Transverse colon (tissue), 4 donors: Measurements from ENCODE around the gene FNDC3B.

Experiments used
- EP300 ChIP-seq: sonication (generic); formaldehyde crosslinking; IDR thresholded peaks from one replicate; pipeline ENCODE4 v1.6.1; 2017; ENCODE audit warnings: antibody characterized with exemption, low read depth
- POLR2A ChIP-seq: fragments of 450-650 bp; IDR thresholded peaks from one replicate; pipeline ENCODE4 v1.6.1; 2016; ENCODE audit warnings: antibody characterized with exemption, mild to moderate bottlenecking, moderate library complexity
- POLR2AphosphoS5 ChIP-seq, 3 donors: sonication (generic); formaldehyde crosslinking; IDR thresholded peaks; one replicate each; pipeline ENCODE4 v1.6.1; 2016; ENCODE audit warnings: antibody characterized with exemption in 3 of 3
- TF ChIP-seq, protein P1 (sequence below), 5 experiments: fragments of 200-600 bp in 3 of 5; fragments of 450-650 bp in 2 of 5; sonication (generic) in 3 of 5; IDR thresholded peaks; 1 replicate in 2 of 5; 2 replicates in 3 of 5; pipeline ENCODE4 v1.5.1; 2016 to 2017; ENCODE audit warnings: antibody characterized with exemption in 5 of 5, inconsistent platforms in 3 of 5, mild to moderate bottlenecking in 2 of 5, moderate library complexity in 1 of 5

DNA sequence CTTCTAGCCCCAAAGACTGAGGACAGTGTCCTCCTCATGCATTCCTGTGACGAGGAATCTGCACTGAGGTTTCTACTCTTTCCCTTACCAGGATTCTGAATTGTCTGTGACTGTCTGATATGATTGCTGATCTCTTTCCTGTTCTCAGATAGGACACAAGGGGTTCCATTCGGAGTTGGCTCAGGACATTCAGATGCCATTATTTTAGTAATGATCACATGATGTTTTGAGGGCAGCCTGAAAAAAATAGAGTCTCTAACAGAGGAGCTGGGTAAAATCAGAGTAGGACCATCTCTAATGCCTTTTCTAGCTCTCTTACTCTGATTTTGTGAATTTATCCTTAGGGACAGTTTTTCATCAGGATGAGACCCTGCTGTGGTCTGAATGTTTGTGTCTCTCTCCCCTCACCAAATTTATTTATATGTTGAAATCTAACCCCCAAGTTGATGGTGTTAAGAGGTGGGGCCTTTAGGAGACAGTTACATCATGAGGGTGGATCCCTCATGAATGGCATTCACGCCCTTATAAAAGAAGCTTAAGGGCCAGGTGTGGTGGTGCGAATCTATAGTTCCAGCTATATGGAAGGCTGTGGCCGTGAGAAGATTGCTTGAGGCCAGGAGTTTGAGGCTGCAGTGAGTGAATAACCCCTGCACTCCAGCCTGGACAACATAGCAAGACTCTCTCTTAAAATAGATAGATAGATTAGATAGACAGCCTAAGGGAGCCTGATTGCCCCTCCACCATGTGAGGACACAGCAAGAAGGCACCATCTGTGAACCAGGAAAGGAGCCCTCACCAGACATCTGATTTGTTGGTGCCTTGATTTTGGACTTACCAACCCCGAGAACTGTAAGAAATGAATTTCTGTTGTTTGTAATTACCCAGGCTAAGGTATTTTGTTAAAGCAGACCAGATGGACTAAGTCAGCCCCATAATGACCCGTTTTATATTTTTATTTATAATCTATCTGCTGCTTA, 24.4 kb downstream of the FNDC3B start:
- TF ChIP-seq EP300: no peak
- no peak for TF ChIP-seq POLR2AphosphoS5 (IDR thresholded peaks at IDR 0.05)
- TF ChIP-seq, protein P1, sequence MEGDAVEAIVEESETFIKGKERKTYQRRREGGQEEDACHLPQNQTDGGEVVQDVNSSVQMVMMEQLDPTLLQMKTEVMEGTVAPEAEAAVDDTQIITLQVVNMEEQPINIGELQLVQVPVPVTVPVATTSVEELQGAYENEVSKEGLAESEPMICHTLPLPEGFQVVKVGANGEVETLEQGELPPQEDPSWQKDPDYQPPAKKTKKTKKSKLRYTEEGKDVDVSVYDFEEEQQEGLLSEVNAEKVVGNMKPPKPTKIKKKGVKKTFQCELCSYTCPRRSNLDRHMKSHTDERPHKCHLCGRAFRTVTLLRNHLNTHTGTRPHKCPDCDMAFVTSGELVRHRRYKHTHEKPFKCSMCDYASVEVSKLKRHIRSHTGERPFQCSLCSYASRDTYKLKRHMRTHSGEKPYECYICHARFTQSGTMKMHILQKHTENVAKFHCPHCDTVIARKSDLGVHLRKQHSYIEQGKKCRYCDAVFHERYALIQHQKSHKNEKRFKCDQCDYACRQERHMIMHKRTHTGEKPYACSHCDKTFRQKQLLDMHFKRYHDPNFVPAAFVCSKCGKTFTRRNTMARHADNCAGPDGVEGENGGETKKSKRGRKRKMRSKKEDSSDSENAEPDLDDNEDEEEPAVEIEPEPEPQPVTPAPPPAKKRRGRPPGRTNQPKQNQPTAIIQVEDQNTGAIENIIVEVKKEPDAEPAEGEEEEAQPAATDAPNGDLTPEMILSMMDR (IDR thresholded peaks at IDR 0.05): no peak
- no peak for TF ChIP-seq POLR2A
